Stimulated activated CD8-positive, alpha-beta memory T cell treated with anti-CD3 and anti-CD28 coated beads, Interleukin-7, amount 100 ng/mL, for 4 hours (primary cell): Measurements from ENCODE around the gene BNIP1.

ENCODE experiments used
- DNase-seq, 2 donors: peaks; one replicate each; pipeline ENCODE4 v3.0.0-alpha.2; 2020; ENCODE audit warnings: low read depth in 2 of 2

The BNIP1 gene

GRCh38 chr5:173211284-173211683, 67.0 kb downstream of the BNIP1 start:
- no peak for DNase-seq

- DNase-seq = no peak
Measured at GRCh38 chr5:173213236-173213933, 69.1 kb downstream of the BNIP1 start.
